Measurements from ENCODE around the gene TXNDC5.

The TXNDC5 gene

GRCh38 chr6:7912736-7913517, 2.3 kb upstream of the TXNDC5 start:
- no peaks in the 10 kb centered on the region for H3K27me3 ChIP-seq (ENCODE audit: insufficient read depth, poor library complexity, severe bottlenecking)
- H3K4me3 ChIP-seq (replicated peaks; ENCODE audit: insufficient read depth, low read length), result no peak overlapping the region
- DNase-seq (ENCODE audit: low read depth in 1 of 2, low spot score in 1 of 2), result no peak
- TF ChIP-seq CTCF (IDR thresholded peaks at IDR 0.05; ENCODE audit: insufficient read depth, low read length), result no peak
- TF ChIP-seq POLR2AphosphoS5 (IDR thresholded peaks at IDR 0.05; ENCODE audit: low read depth), result no peak
- no peak for TF ChIP-seq REST (IDR thresholded peaks at IDR 0.05; ENCODE audit: insufficient replicate concordance, low read depth)
- no peak for TF ChIP-seq SPI1 (IDR thresholded peaks at IDR 0.05; ENCODE audit: borderline replicate concordance, low read depth)
- no peak for TF ChIP-seq GABPA (IDR thresholded peaks at IDR 0.05; ENCODE audit: low read depth)
- H3K27ac ChIP-seq (replicated peaks), result no peak overlapping the region

GRCh38 chr6:7912024-7912423, 1.4 kb upstream of the TXNDC5 start:
- H3K27me3 ChIP-seq (ENCODE audit: insufficient read depth, poor library complexity, severe bottlenecking), result no peaks in the 10 kb centered on the region
- no peak overlapping the region for H3K27ac ChIP-seq (replicated peaks)
- DNase-seq (ENCODE audit: low read depth in 1 of 2, low spot score in 1 of 2), result no peak
- no peak overlapping the region for H3K4me3 ChIP-seq (replicated peaks; ENCODE audit: insufficient read depth, low read length)
- no peak for TF ChIP-seq POLR2AphosphoS5 (IDR thresholded peaks at IDR 0.05; ENCODE audit: low read depth)
- no peak for TF ChIP-seq SPI1 (IDR thresholded peaks at IDR 0.05; ENCODE audit: borderline replicate concordance, low read depth)
- no peak for TF ChIP-seq GABPA (IDR thresholded peaks at IDR 0.05; ENCODE audit: low read depth)
- TF ChIP-seq CTCF (IDR thresholded peaks at IDR 0.05; ENCODE audit: insufficient read depth, low read length), result no peak
- TF ChIP-seq REST (IDR thresholded peaks at IDR 0.05; ENCODE audit: insufficient replicate concordance, low read depth), result no peak

- Histone ChIP-seq H3K4me3 (replicated peaks; ENCODE audit: insufficient read depth, low read length) (no peak overlapping the region; the same call in 1 of the 2 replicates), H3K27ac (replicated peaks) (no peak overlapping the region), H3K27me3 (ENCODE audit: insufficient read depth, poor library complexity, severe bottlenecking) (no peaks in the 10 kb centered on the region)
- no peak for DNase-seq (ENCODE audit: low read depth in 1 of 2, low spot score in 1 of 2)
- TF ChIP-seq CTCF (IDR thresholded peaks at IDR 0.05; ENCODE audit: insufficient read depth, low read length) (no peak), POLR2AphosphoS5 (IDR thresholded peaks at IDR 0.05; ENCODE audit: low read depth) (no peak), REST (IDR thresholded peaks at IDR 0.05; ENCODE audit: insufficient replicate concordance, low read depth) (no peak), GABPA (IDR thresholded peaks at IDR 0.05; ENCODE audit: low read depth) (no peak), SPI1 (IDR thresholded peaks at IDR 0.05; ENCODE audit: borderline replicate concordance, low read depth) (no peak)
Measured at GRCh38 chr6:7911345-7911725, 747 bp upstream of the TXNDC5 start.

Measured in HL-60 (cell line).